ENCODE results near the gene KRTAP5-5.
"Not testable (repeated sequence)": the region's sequence is repeated elsewhere in the genome, so short reads cannot be mapped to it uniquely, and the experiment has no call there.

KRTAP5-5 gene

GRCh38 chr11:1642288-1643145, 12.9 kb downstream of the KRTAP5-5 start:
- FAIRE-seq = no peak

DNA sequence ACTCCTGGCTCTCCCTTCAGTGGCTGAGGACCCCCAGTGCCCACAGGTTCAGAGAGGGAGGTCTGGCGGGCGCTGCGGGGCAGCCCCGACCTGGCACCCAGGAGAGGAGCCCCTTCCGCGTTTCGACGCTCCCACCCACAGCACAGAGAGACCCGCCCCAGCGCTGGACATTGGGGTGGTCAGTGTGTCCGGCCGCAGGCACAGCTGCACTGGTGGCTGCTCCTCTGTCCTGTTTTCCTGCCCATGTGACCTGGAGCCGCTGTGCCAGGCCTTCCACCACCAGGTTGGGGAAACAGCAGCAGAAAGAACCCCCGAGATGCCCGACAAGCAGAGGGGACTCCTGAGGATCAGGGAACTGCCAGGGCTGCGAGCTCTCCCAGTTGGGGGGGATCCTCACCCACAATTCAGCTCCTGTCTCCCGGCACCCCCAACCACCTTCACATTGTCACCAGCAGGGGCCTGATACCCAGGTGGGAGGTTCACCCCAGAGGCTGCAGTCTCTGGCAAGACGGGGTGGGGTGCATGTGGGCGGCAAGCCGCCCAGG, 13.6 kb downstream of the KRTAP5-5 start:
- no peak for FAIRE-seq

GRCh38 chr11:1644601-1645356, 15.2 kb downstream of the KRTAP5-5 start:
- no peak for FAIRE-seq

DNA sequence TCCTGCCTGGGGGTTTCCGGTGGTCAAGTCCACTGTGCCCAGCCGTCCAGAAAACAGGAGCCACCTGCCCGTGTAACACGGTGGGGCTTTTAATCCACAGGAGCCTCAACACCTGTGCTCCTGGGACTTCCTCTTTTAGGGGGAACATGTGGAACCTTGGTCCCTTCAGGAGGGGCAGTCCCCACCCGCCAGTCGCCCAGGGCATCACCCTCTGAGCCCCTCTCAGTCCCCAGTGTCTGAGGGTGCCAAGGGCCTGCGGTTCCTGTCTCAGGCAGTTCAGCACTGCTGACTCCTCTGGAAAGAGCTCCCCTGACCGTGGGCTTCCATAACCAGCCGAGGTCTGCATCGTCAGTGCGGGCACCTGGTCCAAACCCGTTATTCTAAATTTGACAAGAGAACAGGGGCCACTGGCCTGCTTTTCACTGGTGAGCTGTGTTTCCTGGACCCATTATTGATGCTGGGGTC, 15.8 kb downstream of the KRTAP5-5 start:
- FAIRE-seq = no peak

DNA sequence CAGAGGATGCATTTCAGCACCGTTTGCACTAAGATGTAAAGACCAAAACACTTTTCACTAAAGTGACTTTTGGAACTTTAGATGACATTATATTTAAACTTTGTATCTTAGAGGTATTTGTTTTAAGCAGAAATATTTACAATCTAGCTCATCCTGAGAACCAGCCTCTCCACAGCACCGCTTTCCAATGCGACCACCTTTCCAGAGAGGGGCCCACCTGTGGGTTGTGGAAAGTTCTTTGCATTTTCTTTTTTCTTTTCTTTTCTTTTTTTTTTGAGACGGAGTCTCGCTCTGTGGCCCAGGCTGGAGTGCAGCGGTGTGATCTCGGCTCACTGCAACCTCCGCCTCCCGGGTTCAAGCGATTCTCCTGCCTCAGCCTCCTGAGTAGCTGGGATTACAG, 17.0 kb downstream of the KRTAP5-5 start:
- not testable (repeated sequence) for FAIRE-seq

DNA sequence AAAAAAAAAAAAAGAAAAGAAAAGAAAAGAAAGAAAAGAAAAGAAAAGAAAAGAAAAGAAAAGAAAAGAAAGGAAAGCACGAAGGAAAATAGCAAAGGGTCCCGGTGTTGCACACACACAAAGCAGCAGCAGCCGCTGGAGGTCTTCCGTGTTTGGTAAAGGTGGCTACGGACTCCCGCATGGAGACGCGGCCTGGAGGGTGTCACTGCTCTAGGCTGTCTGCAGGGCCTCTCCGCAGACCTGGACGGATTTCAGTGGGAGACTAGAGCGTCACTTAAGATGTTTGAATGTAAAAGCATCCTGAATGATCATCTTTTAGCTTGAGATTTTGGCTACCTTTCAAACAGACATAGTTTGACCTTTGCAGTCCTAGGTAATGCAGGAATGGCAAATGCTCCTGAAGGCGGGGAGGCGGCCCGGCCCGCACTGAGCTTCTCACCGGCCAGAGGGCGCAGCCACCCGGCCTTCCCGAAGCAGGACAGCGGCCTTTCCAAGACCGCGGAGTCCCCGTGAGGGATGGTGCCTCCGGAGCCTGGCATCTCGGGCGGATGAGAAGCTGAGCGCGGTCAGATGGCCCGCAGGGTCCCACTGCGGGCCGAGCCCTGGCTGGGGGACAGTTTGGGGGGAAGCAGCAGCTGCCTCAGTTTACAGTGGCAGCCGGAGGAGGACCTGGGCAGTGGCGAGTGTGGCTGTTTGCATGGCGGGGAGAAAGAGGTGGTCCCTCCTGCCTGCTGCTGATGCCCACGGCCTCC, 18.5 kb downstream of the KRTAP5-5 start:
- FAIRE-seq = no peak

- no peak for FAIRE-seq
Measured at GRCh38 chr11:1648653-1649420, 19.3 kb downstream of the KRTAP5-5 start.

GRCh38 chr11:1650034-1650917, 20.7 kb downstream of the KRTAP5-5 start:
- no peak for FAIRE-seq

DNA sequence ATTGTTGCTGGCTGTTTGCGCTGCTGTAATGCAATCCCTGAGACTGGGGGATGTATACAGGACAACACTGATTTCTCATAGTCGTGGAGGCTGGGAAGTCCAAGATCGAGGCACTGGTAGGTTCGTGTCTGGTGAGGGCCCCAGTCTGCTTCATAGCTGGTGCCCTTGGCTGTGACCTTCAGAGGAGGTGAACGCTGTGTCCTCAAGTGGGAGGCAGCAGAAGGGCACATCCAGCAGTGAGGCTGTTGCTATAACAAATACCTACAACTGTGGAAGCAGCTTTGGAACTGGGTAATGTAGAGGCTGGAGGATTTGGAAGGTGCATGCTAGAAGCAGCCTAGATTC, 21.3 kb downstream of the KRTAP5-5 start:
- FAIRE-seq = no peak

- FAIRE-seq = no peak
Measured at GRCh38 chr11:1651411-1651980, 21.9 kb downstream of the KRTAP5-5 start.

DNA sequence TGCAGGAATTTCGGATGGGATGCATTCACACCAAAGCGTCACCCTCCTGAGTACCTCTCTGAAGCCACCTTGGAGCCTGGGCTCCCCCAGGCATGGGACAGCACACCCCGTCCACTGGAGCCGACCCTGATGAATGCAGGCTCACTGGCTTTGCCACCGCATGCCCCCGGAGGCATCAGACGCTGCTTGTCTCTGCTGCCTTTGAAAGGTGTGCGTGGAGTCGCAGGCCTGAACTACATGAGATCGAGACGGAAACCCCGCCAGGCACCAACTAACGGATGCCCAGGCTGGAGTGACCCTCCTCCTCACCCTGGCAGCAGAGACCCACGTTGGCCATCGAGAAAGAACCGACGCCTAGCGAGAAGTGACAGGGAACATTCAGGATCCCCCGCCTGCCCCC, 22.5 kb downstream of the KRTAP5-5 start:
- no peak for FAIRE-seq

DNA sequence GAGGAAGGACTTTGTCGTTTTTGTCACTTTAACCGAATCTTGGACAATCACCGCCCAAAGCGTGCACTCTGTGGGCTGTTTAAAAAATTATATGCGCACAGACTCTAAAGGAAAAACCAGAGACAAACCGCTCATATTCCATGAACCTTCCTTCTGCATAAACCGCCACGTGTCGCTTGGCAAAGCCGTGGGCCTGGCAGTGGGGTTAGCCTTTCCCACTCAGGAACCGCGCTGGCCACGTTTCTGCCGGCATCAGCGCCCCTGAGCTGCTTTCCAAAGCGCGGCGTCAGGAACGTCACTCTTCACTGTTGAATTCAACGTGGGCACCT, 22.8 kb downstream of the KRTAP5-5 start:
- no peak for FAIRE-seq

- no peak for FAIRE-seq
Measured at GRCh38 chr11:1652771-1653540, 23.4 kb downstream of the KRTAP5-5 start.

DNA sequence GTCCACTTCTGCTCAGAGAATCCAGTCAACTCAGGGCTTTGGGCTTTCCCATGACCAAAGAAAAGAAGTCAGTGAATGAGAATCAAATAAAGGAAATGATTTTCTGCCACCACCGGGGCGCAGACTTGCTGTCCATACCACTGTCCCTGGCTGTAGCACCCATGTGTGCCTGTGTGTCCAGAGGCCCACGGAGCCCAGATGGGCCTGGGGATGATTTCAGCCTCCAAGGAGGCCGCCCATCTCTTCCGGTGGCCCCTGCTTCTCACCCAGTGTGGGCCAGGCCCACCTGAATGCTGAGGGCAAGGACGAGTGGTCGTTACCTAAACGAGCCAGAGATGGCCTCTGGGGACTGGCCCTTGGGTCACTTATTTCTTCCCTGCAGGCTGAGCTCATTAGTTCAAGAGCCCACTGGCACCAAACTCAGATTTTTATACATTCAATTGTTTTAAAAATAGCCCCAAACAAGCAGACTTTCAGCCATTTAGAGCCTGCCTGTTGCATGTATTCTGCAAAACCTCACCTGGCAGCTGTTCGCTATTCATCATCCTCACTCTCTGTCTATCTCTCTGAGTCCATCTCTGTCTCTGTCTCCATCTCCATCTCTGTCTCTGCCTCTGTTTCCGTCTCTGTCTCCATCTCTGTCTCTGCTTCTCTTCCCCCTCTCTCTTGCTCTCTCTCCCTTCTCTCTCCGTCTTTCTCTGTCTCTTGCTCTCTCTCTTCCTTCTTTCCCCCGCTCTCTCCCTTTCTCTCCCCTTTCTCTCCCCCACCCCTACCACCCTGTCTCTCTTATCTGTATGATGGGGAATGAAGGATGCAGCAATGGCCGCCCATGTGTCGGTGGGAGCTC, 24.2 kb downstream of the KRTAP5-5 start:
- no peak for FAIRE-seq

DNA sequence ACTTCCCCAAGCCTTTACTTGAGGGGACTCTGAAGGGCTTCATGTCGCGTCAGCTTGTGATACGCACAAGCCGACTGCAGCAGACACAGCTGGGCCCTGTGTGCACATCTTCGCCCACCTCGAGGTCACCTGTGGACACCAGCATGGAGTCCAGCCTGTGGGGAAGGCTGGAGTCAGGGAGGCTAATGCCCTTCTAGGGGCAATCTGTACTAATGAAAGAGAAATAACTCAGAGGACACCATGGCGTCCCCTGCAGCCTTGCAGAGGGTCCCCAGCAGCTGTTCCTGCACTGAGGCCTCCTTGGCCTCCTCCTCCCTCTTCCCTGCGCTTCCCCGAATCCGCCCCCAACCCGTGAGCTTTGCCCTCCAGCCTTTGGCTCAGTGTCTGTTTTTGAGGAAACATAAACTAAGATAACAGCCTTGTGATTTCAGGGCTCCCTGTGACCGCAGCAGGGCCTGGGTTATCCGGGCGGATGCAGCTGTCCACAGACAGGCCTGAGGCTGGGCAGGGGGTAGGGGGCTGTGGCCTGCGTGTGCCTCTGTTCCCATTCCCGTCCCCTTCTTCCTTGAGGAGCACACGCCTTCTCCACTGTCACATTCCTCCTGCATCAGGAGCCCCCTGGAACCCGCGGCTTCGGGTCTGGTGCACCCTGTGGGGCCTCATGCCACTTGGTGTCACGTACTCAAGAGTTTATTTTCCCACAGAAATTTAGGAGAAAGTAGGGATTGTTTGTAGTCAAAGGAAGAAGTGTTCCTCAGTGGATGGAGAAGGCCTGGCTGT, 25.0 kb downstream of the KRTAP5-5 start:
- FAIRE-seq = no peak

GRCh38 chr11:1655168-1656060, 25.8 kb downstream of the KRTAP5-5 start:
- FAIRE-seq = no peak

- no peak for FAIRE-seq
Measured at GRCh38 chr11:1656061-1656441, 26.5 kb downstream of the KRTAP5-5 start.

Data from G401.6 (cell line).